Keratinocyte (primary cell): ENCODE results near the gene KCNIP2.

Experiments used
- EZH2 ChIP-seq: IDR thresholded peaks from one replicate; pipeline ENCODE4 v1.6.1; 2012; ENCODE audit warnings: inconsistent platforms, mild to moderate bottlenecking, low read length, moderate library complexity
- TF ChIP-seq, protein P1 (sequence below), 3 experiments: IDR thresholded peaks in 1 of 3; conservative IDR thresholded peaks in 1 of 3; optimal IDR thresholded peaks in 1 of 3; 2 replicates in 2 of 3; 3 replicates in 1 of 3; pipeline versions ENCODE3 to v1.5.1; 2011; ENCODE audit warnings: low read length in 3 of 3, mild to moderate bottlenecking in 3 of 3, moderate library complexity in 2 of 3, control low read depth in 1 of 3, inconsistent platforms in 1 of 3; ENCODE audit not compliant: insufficient read depth in 2 of 3; ENCODE audit errors: extremely low read depth in 1 of 3

- TF ChIP-seq, protein P1, sequence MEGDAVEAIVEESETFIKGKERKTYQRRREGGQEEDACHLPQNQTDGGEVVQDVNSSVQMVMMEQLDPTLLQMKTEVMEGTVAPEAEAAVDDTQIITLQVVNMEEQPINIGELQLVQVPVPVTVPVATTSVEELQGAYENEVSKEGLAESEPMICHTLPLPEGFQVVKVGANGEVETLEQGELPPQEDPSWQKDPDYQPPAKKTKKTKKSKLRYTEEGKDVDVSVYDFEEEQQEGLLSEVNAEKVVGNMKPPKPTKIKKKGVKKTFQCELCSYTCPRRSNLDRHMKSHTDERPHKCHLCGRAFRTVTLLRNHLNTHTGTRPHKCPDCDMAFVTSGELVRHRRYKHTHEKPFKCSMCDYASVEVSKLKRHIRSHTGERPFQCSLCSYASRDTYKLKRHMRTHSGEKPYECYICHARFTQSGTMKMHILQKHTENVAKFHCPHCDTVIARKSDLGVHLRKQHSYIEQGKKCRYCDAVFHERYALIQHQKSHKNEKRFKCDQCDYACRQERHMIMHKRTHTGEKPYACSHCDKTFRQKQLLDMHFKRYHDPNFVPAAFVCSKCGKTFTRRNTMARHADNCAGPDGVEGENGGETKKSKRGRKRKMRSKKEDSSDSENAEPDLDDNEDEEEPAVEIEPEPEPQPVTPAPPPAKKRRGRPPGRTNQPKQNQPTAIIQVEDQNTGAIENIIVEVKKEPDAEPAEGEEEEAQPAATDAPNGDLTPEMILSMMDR (optimal IDR thresholded peaks at IDR 0.05 in 1 of 3, IDR thresholded peaks at IDR 0.05 in 1 of 3, conservative IDR thresholded peaks at IDR 0.05 in 1 of 3; ENCODE audit: extremely low read depth in 1 of 3, insufficient read depth in 2 of 3, low read length in 3 of 3) = no peak
- no peak for TF ChIP-seq EZH2
Measured at GRCh38 chr10:101867931-101868330, 24.3 kb upstream of the KCNIP2 start.
